Neural cell (in vitro differentiated cells): ENCODE results near the gene MAP4K4. TPM values are rescaled to one million over a fixed set of nuclear protein-coding genes. Genes with fewer than 3 reads are reported as not detected.

Source experiments
- H2AFZ ChIP-seq: fragments of 200-600, 300-800 bp; sonication (generic), shearing (Covaris generic); 2 replicates; pipeline ENCODE4 v1.6.0; 2014; ENCODE audit warnings: low read depth, mild to moderate bottlenecking, antibody characterized with exemption, low read length, moderate library complexity
- H3F3A ChIP-seq: fragments of 200-600 bp; shearing (Covaris generic); 2 replicates; pipeline ENCODE4 v1.6.1; 2016; ENCODE audit warnings: mild to moderate bottlenecking, moderate library complexity, mixed read lengths, antibody characterized with exemption, low read length; ENCODE audit not compliant: insufficient read depth, poor library complexity, severe bottlenecking
- H3K27ac ChIP-seq: fragments of 200-600, 300-800 bp; sonication (generic), shearing (Covaris generic); 2 replicates; pipeline ENCODE4 v1.5.1; 2014; ENCODE audit warnings: mild to moderate bottlenecking, low read length, moderate library complexity
- H3K27me3 ChIP-seq: fragments of 300-800, 200-600 bp; sonication (generic), shearing (Covaris generic); 2 replicates; pipeline ENCODE4 v1.6.0; 2014; ENCODE audit warnings: mild to moderate bottlenecking, low read depth, low read length, moderate library complexity; ENCODE audit not compliant: insufficient read depth
- H3K36me3 ChIP-seq: fragments of 300-800, 200-600 bp; sonication (generic), shearing (Covaris generic); 2 replicates; pipeline ENCODE4 v1.5.1; 2014; ENCODE audit warnings: mild to moderate bottlenecking, antibody characterized with exemption, low read length, moderate library complexity; ENCODE audit not compliant: insufficient read depth
- H3K4me2 ChIP-seq: fragments of 300-800, 200-600 bp; sonication (generic), shearing (Covaris generic); 2 replicates; pipeline ENCODE4 v1.6.0; 2014; ENCODE audit warnings: mild to moderate bottlenecking, low read length
- H3K4me3 ChIP-seq: fragments of 300-800, 200-600 bp; sonication (generic), shearing (Covaris generic); 2 replicates; pipeline ENCODE4 v1.5.1; 2014; ENCODE audit warnings: mild to moderate bottlenecking, low read length, moderate library complexity
- H3K79me2 ChIP-seq: fragments of 200-600 bp; shearing (Covaris generic); replicated peaks from 2 replicates; pipeline ENCODE4 v1.6.0; 2014; ENCODE audit warnings: mild to moderate bottlenecking, low read length, moderate library complexity; ENCODE audit not compliant: insufficient read depth
- H3K9ac ChIP-seq: fragments of 300-800, 200-600 bp; sonication (generic), shearing (Covaris generic); 2 replicates; pipeline ENCODE4 v1.6.1; 2016; ENCODE audit warnings: mild to moderate bottlenecking, low read length, mixed read lengths
- H3K9me2 ChIP-seq: fragments of 200-600 bp; shearing (Covaris generic); 2 replicates; pipeline ENCODE4 v1.6.1; 2016; ENCODE audit warnings: mild to moderate bottlenecking, low read length, mixed read lengths; ENCODE audit not compliant: insufficient read depth
- H3K9me3 ChIP-seq: fragments of 200-600, 300-800 bp; sonication (generic), shearing (Covaris generic); 2 replicates; pipeline ENCODE4 v1.6.1; 2016; ENCODE audit warnings: mild to moderate bottlenecking, mixed run types, low read length, moderate library complexity, mixed read lengths
- H4K20me1 ChIP-seq: fragments of 200-600 bp; shearing (Covaris generic); 2 replicates; pipeline ENCODE4 v1.6.1; 2016; ENCODE audit warnings: mild to moderate bottlenecking, mixed run types; ENCODE audit not compliant: insufficient read depth
- EP300 ChIP-seq: fragments of 450-650 bp; conservative IDR thresholded peaks from 2 replicates; pipeline ENCODE4 v1.6.1; 2014; ENCODE audit warnings: antibody characterized with exemption, mild to moderate bottlenecking, moderate library complexity; ENCODE audit not compliant: poor library complexity, severe bottlenecking
- EZH2 ChIP-seq: fragments of 200-600, 300-800 bp; shearing (Covaris generic), sonication (generic); IDR thresholded peaks from 2 replicates; pipeline ENCODE4 v1.6.1; 2014; ENCODE audit warnings: antibody characterized with exemption, low read length, borderline replicate concordance, mild to moderate bottlenecking; ENCODE audit not compliant: insufficient read depth, poor library complexity, severe bottlenecking
- MXI1 ChIP-seq: fragments of 450-650 bp; conservative IDR thresholded peaks from 2 replicates; pipeline ENCODE4 v1.6.1; 2014; ENCODE audit warnings: antibody characterized with exemption, mild to moderate bottlenecking; ENCODE audit not compliant: poor library complexity, severe bottlenecking
- POLR2AphosphoS5 ChIP-seq: IDR thresholded peaks from 2 replicates; pipeline ENCODE4 v1.6.1; 2012
- RAD21 ChIP-seq: fragments of 450-650 bp; conservative IDR thresholded peaks from 2 replicates; pipeline ENCODE4 v1.6.1; 2014; ENCODE audit warnings: antibody characterized with exemption, mild to moderate bottlenecking, moderate library complexity
- SMC3 ChIP-seq: fragments of 450-650 bp; conservative IDR thresholded peaks from 2 replicates; pipeline ENCODE4 v1.6.1; 2014; ENCODE audit warnings: antibody characterized with exemption, mild to moderate bottlenecking, moderate library complexity; ENCODE audit not compliant: poor library complexity
- TAF1 ChIP-seq: IDR thresholded peaks from 2 replicates; pipeline ENCODE4 v1.6.1; 2012; ENCODE audit warnings: low read depth
- polyA plus RNA-seq: library from polyadenylated mRNA; depleted of rRNA; stranded (reverse); fragments of >200 nt; gene quantifications from 2 replicates; pipeline ENCODE4 v1.2.3, GENCODE V29; 2014
- TF ChIP-seq, protein P1 (sequence below): fragments of 450-650 bp; IDR thresholded peaks from 2 replicates; pipeline ENCODE4 v1.5.1; 2014; ENCODE audit warnings: antibody characterized with exemption, mild to moderate bottlenecking, moderate library complexity; ENCODE audit not compliant: poor library complexity, severe bottlenecking
- TF ChIP-seq, protein P2 (sequence below): IDR thresholded peaks from 2 replicates; pipeline ENCODE4 v1.6.1; 2012; ENCODE audit warnings: borderline replicate concordance

MAP4K4 gene
- polyA plus RNA-seq, 1 donor from 2014 or later: 125 TPM

DNA sequence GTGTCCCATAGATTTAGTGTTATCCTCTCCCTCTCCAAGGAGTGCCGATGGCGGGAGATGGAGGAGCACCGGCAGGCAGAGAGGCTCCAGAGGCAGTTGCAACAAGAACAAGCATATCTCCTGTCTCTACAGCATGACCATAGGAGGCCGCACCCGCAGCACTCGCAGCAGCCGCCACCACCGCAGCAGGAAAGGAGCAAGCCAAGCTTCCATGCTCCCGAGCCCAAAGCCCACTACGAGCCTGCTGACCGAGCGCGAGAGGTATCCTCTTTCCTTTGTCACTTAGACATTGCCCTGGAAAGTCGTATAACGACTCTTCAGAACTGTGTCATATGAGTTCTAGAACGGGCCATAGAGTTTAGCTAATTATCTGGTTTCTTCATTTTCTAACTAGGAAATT is 162.1 kb downstream of the MAP4K4 start:
- H3K4me3 ChIP-seq: no peak overlapping the region
- no peak overlapping the region for H3K4me2 ChIP-seq
- no peaks in the 10 kb centered on the region for H3K9me2 ChIP-seq
- no peaks in the 10 kb centered on the region for H3K79me2 ChIP-seq
- no peaks in the 10 kb centered on the region for H3K36me3 ChIP-seq
- no peak overlapping the region for H3K27ac ChIP-seq
- no peaks in the 10 kb centered on the region for H4K20me1 ChIP-seq
- no peaks in the 10 kb centered on the region for H3K9me3 ChIP-seq
- no peak overlapping the region for H2AFZ ChIP-seq
- no peak for TF ChIP-seq EP300
- TF ChIP-seq, protein P1, sequence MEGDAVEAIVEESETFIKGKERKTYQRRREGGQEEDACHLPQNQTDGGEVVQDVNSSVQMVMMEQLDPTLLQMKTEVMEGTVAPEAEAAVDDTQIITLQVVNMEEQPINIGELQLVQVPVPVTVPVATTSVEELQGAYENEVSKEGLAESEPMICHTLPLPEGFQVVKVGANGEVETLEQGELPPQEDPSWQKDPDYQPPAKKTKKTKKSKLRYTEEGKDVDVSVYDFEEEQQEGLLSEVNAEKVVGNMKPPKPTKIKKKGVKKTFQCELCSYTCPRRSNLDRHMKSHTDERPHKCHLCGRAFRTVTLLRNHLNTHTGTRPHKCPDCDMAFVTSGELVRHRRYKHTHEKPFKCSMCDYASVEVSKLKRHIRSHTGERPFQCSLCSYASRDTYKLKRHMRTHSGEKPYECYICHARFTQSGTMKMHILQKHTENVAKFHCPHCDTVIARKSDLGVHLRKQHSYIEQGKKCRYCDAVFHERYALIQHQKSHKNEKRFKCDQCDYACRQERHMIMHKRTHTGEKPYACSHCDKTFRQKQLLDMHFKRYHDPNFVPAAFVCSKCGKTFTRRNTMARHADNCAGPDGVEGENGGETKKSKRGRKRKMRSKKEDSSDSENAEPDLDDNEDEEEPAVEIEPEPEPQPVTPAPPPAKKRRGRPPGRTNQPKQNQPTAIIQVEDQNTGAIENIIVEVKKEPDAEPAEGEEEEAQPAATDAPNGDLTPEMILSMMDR: no peak
- TF ChIP-seq POLR2AphosphoS5: no peak
- TF ChIP-seq TAF1: no peak
- no peak for TF ChIP-seq RAD21
- TF ChIP-seq, protein P2, sequence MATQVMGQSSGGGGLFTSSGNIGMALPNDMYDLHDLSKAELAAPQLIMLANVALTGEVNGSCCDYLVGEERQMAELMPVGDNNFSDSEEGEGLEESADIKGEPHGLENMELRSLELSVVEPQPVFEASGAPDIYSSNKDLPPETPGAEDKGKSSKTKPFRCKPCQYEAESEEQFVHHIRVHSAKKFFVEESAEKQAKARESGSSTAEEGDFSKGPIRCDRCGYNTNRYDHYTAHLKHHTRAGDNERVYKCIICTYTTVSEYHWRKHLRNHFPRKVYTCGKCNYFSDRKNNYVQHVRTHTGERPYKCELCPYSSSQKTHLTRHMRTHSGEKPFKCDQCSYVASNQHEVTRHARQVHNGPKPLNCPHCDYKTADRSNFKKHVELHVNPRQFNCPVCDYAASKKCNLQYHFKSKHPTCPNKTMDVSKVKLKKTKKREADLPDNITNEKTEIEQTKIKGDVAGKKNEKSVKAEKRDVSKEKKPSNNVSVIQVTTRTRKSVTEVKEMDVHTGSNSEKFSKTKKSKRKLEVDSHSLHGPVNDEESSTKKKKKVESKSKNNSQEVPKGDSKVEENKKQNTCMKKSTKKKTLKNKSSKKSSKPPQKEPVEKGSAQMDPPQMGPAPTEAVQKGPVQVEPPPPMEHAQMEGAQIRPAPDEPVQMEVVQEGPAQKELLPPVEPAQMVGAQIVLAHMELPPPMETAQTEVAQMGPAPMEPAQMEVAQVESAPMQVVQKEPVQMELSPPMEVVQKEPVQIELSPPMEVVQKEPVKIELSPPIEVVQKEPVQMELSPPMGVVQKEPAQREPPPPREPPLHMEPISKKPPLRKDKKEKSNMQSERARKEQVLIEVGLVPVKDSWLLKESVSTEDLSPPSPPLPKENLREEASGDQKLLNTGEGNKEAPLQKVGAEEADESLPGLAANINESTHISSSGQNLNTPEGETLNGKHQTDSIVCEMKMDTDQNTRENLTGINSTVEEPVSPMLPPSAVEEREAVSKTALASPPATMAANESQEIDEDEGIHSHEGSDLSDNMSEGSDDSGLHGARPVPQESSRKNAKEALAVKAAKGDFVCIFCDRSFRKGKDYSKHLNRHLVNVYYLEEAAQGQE: no peak
- TF ChIP-seq MXI1: no peak
- TF ChIP-seq EZH2: no peak
- no peak for TF ChIP-seq SMC3
- H3K9ac ChIP-seq: no peak overlapping the region
- no peaks in the 10 kb centered on the region for H3F3A ChIP-seq
- no peaks in the 10 kb centered on the region for H3K27me3 ChIP-seq

DNA sequence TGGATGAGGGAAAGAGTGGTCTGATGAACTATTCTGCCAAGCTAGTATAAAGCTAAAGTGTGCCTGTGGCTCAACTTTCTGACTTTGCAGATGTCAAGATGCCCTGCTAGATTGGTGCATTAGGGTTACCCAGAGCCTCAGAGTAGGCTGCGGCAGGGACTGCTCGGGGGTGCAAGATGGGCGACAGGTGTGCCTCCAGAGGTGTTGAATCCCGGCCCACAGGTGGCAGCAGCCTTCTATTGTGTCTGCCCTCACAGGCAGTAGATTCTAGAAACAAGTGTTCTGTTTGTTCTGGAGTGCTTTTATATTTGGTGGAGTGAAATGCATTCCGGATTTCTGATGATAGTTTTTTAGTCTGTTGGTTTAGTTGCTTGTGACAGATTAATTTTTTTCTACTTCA is 162.7 kb downstream of the MAP4K4 start:
- no peaks in the 10 kb centered on the region for H3K9me3 ChIP-seq
- H3K27me3 ChIP-seq: no peaks in the 10 kb centered on the region
- no peaks in the 10 kb centered on the region for H3K79me2 ChIP-seq
- H3K9ac ChIP-seq: no peak overlapping the region
- no peak overlapping the region for H2AFZ ChIP-seq
- no peak for TF ChIP-seq TAF1
- TF ChIP-seq MXI1: no peak
- TF ChIP-seq, protein P2: no peak
- TF ChIP-seq POLR2AphosphoS5: no peak
- TF ChIP-seq, protein P1: no peak
- no peak for TF ChIP-seq EZH2
- TF ChIP-seq RAD21: no peak
- TF ChIP-seq SMC3: no peak
- no peak for TF ChIP-seq EP300
- no peaks in the 10 kb centered on the region for H3K36me3 ChIP-seq
- no peak overlapping the region for H3K4me3 ChIP-seq
- H3F3A ChIP-seq: no peaks in the 10 kb centered on the region
- H3K27ac ChIP-seq: no peak overlapping the region
- H3K9me2 ChIP-seq: no peaks in the 10 kb centered on the region
- no peak overlapping the region for H3K4me2 ChIP-seq
- H4K20me1 ChIP-seq: no peaks in the 10 kb centered on the region
